A549 treated with ZK216348 at 1 μM for 4 hours (cell line): ENCODE results near the gene PLEKHA8. TPM values are rescaled to one million over a fixed set of nuclear protein-coding genes. Genes with fewer than 3 reads are reported as not detected.

Experiments used
- total RNA-seq: library from RNA; stranded (reverse); fragments of 200-300 nt; extraction: Qiagen RNA extraction; gene quantifications from 5 replicates; pipeline ENCODE4 v1.2.3, GENCODE V29; 2022; ENCODE audit warnings: low read depth

Gene PLEKHA8, protein sequence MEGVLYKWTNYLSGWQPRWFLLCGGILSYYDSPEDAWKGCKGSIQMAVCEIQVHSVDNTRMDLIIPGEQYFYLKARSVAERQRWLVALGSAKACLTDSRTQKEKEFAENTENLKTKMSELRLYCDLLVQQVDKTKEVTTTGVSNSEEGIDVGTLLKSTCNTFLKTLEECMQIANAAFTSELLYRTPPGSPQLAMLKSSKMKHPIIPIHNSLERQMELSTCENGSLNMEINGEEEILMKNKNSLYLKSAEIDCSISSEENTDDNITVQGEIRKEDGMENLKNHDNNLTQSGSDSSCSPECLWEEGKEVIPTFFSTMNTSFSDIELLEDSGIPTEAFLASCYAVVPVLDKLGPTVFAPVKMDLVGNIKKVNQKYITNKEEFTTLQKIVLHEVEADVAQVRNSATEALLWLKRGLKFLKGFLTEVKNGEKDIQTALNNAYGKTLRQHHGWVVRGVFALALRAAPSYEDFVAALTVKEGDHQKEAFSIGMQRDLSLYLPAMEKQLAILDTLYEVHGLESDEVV
- 4.5 to 6.7 TPM (median 6.0 TPM) in 5 replicates for total RNA-seq

GRCh38 chr7:30028216-30028748, at the start of gene PLEKHA8:
PLEKHA8 (plus strand) TSS chr7:30028412; CDS start chr7:30028763, 351 bp downstream.

GRCh38 chr7:29989257-29989995, 38.8 kb upstream of the PLEKHA8 start, which contains the start of gene SCRN1:
SCRN1 (minus strand) TSS chr7:29989801; CDS start chr7:29969067, 20,734 bp downstream.

GRCh38 chr7:30026229-30027064, 1.8 kb upstream of the PLEKHA8 start, which contains the start of gene FKBP14:
FKBP14 (minus strand) TSS chr7:30026702; CDS start chr7:30026508, 194 bp downstream.

DNA sequence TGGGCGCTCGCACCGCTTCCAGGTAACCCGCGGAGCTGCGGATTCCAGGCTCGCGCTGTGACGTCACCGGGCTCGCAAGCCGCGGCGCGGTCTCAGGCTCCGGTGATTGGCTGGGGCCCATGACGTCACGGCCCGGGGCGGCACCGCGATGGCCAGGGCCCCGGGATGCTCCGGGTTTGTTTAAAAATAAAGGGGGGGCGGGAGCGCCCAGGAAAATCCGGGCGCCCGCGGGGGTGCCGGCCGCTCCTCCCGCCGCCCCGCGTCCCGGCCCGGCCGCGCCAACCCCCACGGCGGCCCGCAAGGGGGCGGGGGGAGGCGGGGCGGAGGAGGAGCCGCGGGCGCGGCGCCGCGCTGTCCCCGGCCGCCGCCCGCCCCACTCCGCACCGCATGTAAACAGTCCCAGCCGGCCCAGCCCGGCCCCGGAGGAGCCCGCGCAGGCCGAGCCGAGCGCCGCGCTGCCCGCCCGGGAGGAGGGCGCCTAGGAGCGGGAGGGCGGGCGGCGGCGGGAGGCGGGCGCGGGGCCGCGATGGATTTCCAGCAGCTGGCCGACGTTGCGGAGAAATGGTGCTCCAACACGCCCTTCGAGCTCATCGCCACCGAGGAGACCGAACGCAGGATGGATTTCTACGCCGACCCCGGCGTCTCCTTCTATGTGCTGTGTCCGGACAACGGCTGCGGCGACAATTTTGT, 106.5 kb downstream of the PLEKHA8 start, which contains the start of gene MTURN:
Gene MTURN, plus strand, starts transcription at position 376 of the 690 bp plus-strand sequence. Its CDS starts 151 bp downstream, at position 527.

Other genes starting within 250 kb of the PLEKHA8 start
- 0.49 to 0.77 TPM (median 0.62 TPM) in 5 replicates for gene WIPF3, start 221.9 kb upstream of the PLEKHA8 start, total RNA-seq
- 45.7 to 67.1 TPM (median 63.7 TPM) in 5 replicates for gene SCRN1, start 38.6 kb upstream of the PLEKHA8 start, total RNA-seq
- gene FKBP14, start 1.7 kb upstream of the PLEKHA8 start, total RNA-seq: 6.1 to 9.6 TPM (median 8.7 TPM) in 5 replicates
- 3.8 to 6.9 TPM (median 5.9 TPM) in 5 replicates for gene MTURN, start 106.6 kb downstream of the PLEKHA8 start, total RNA-seq